Duodenal mucosa (tissue), 2 donors: Measurements from ENCODE around the gene IFNL3.
A peak's percentile ranks its signal among the peaks of the same experiment; 100 is the strongest.
"Not testable (repeated sequence)": the region's sequence is repeated elsewhere in the genome, so short reads cannot be mapped to it uniquely, and the experiment has no call there.

Experiments
- H3K27ac ChIP-seq: one replicate; pipeline ENCODE4 v1.7.0; 2013; ENCODE audit warnings: low read depth, low read length
- H3K27me3 ChIP-seq, 2 donors: one replicate each; pipeline ENCODE4 v1.7.0; 2013; ENCODE audit warnings: low read length in 2 of 2, control low read depth in 1 of 2; ENCODE audit not compliant: insufficient read depth in 2 of 2, control insufficient read depth in 1 of 2
- H3K36me3 ChIP-seq, 2 donors: one replicate each; pipeline ENCODE4 v1.7.0; 2013; ENCODE audit warnings: low read length in 2 of 2, control low read depth in 1 of 2; ENCODE audit not compliant: insufficient read depth in 2 of 2, control insufficient read depth in 1 of 2
- H3K4me1 ChIP-seq, 2 donors: one replicate each; pipeline ENCODE4 v1.7.0; 2013; ENCODE audit warnings: low read length in 2 of 2, control low read depth in 1 of 2; ENCODE audit not compliant: insufficient read depth in 2 of 2, control insufficient read depth in 1 of 2
- H3K4me3 ChIP-seq, 2 donors: one replicate each; pipeline ENCODE4 v1.7.0; 2013; ENCODE audit warnings: low read length in 2 of 2, low read depth in 1 of 2
- H3K9ac ChIP-seq, 2 donors: one replicate each; pipeline ENCODE4 v1.7.0; 2013; ENCODE audit warnings: low read length in 2 of 2, low read depth in 1 of 2
- H3K9me3 ChIP-seq, 2 donors: one replicate each; pipeline ENCODE4 v1.7.0; 2013; ENCODE audit warnings: low read length in 2 of 2, control low read depth in 1 of 2; ENCODE audit not compliant: control insufficient read depth in 1 of 2

Gene IFNL3

GRCh38 chr19:39244410-39245100 lies at the start of gene IFNL3:
Gene IFNL3, minus strand, starts transcription at chr19:39245006. Its CDS starts 39 bp downstream, at chr19:39244967.
- not testable (repeated sequence) for H3K27me3 ChIP-seq, H3K9me3 ChIP-seq, H3K27ac ChIP-seq, H3K4me1 ChIP-seq, H3K36me3 ChIP-seq, H3K9ac ChIP-seq, H3K4me3 ChIP-seq

- Histone ChIP-seq H3K9me3 (no peaks in the 10 kb centered on the region), H3K4me1 (no peaks in the 10 kb centered on the region), H3K27me3 (peaks cover 0 to 8% of the 10 kb centered on the region in 2 donors), H3K27ac (no peak overlapping the region), H3K9ac (no peak overlapping the region), H3K4me3 (no peak overlapping the region), H3K36me3 (no peaks in the 10 kb centered on the region)
These were observed 48.6 kb upstream of the IFNL3 start for GRCh38 chr19:39293394-39293793.

- H3K36me3 ChIP-seq: no peaks in the 10 kb centered on the region
- H3K9me3 ChIP-seq: peaks cover 0 to 4% of the 10 kb centered on the region in 2 donors
- no peak overlapping the region for H3K27ac ChIP-seq
- no peaks in the 10 kb centered on the region for H3K27me3 ChIP-seq
- H3K9ac ChIP-seq: no peak overlapping the region
- no peaks in the 10 kb centered on the region for H3K4me1 ChIP-seq
- H3K4me3 ChIP-seq: no peak overlapping the region
These were observed 39.2 kb upstream of the IFNL3 start for GRCh38 chr19:39284032-39284431.

- H3K4me3 ChIP-seq: no peak overlapping the region
- no peaks in the 10 kb centered on the region for H3K36me3 ChIP-seq
- peaks cover 0 to 3% of the 10 kb centered on the region in 2 donors for H3K27me3 ChIP-seq
- H3K4me1 ChIP-seq: peaks cover 0 to 9% of the 10 kb centered on the region in 2 donors
- no peak overlapping the region for H3K27ac ChIP-seq
- H3K9me3 ChIP-seq: peaks cover 0 to 4% of the 10 kb centered on the region in 2 donors
- H3K9ac ChIP-seq: no peak overlapping the region
These were observed 37.2 kb upstream of the IFNL3 start for GRCh38 chr19:39282021-39282420.

GRCh38 chr19:39277598-39277997 lies 32.8 kb upstream of the IFNL3 start:
- Histone ChIP-seq H3K27me3 (peaks cover 0 to 3% of the 10 kb centered on the region in 2 donors), H3K27ac (no peak overlapping the region), H3K4me3 (no peak overlapping the region), H3K4me1 (peaks cover 0 to 9% of the 10 kb centered on the region in 2 donors), H3K36me3 (no peaks in the 10 kb centered on the region), H3K9me3 (no peaks in the 10 kb centered on the region), H3K9ac (peak overlapping the region in 1 of 2 donors; percentile 33)

- peaks cover 0 to 3% of the 10 kb centered on the region in 2 donors for H3K27me3 ChIP-seq
- H3K9ac ChIP-seq: no peak overlapping the region
- H3K4me1 ChIP-seq: peaks cover 0 to 9% of the 10 kb centered on the region in 2 donors
- H3K27ac ChIP-seq: no peak overlapping the region
- H3K4me3 ChIP-seq: no peak overlapping the region
- H3K36me3 ChIP-seq: no peaks in the 10 kb centered on the region
- H3K9me3 ChIP-seq: no peaks in the 10 kb centered on the region
These were observed 31.9 kb upstream of the IFNL3 start for GRCh38 chr19:39276740-39277139.

- Histone ChIP-seq H3K27me3 (peaks cover 0 to 3% of the 10 kb centered on the region in 2 donors), H3K4me3 (no peak overlapping the region), H3K9ac (no peak overlapping the region), H3K27ac (no peak overlapping the region), H3K9me3 (no peaks in the 10 kb centered on the region), H3K4me1 (peaks cover 0 to 9% of the 10 kb centered on the region in 2 donors), H3K36me3 (no peaks in the 10 kb centered on the region)
These were observed 30.8 kb upstream of the IFNL3 start for GRCh38 chr19:39275578-39275977.

- not testable (repeated sequence) for H3K36me3 ChIP-seq, H3K27ac ChIP-seq, H3K4me1 ChIP-seq, H3K9me3 ChIP-seq, H3K9ac ChIP-seq, H3K4me3 ChIP-seq, H3K27me3 ChIP-seq
These were observed 29.1 kb upstream of the IFNL3 start for GRCh38 chr19:39273859-39274258.

GRCh38 chr19:39270036-39270871 lies 25.4 kb upstream of the IFNL3 start:
- no peak overlapping the region for H3K9ac ChIP-seq
- H3K36me3 ChIP-seq: no peaks in the 10 kb centered on the region
- H3K4me1 ChIP-seq: no peaks in the 10 kb centered on the region
- H3K9me3 ChIP-seq: no peaks in the 10 kb centered on the region
- H3K27ac ChIP-seq: no peak overlapping the region
- H3K4me3 ChIP-seq: no peak overlapping the region
- peaks cover 2 to 4% of the 10 kb centered on the region in 2 donors for H3K27me3 ChIP-seq

- H3K9me3 ChIP-seq, H3K4me3 ChIP-seq, H3K36me3 ChIP-seq, H3K9ac ChIP-seq, H3K27ac ChIP-seq, H3K4me1 ChIP-seq: not testable (repeated sequence)
- H3K27me3 ChIP-seq: peaks cover 9 to 10% of the 10 kb centered on the region in 2 donors
These were observed 24.6 kb upstream of the IFNL3 start for GRCh38 chr19:39269369-39269768.
